ENCODE results near the gene CLCN3.

The CLCN3 gene

GRCh38 chr4:169661761-169662160, 41.4 kb downstream of the CLCN3 start:
- peaks cover 34% of the 10 kb centered on the region for H3K79me2 ChIP-seq (ENCODE audit: insufficient read depth, low read length)
- peaks cover 31% of the 10 kb centered on the region for H3K4me1 ChIP-seq (ENCODE audit: insufficient read depth, low read length, severe bottlenecking)
- H3F3A ChIP-seq (ENCODE audit: insufficient read depth, low read length): no peaks in the 10 kb centered on the region
- H3K27ac ChIP-seq (ENCODE audit: low read depth, low read length, poor library complexity, severe bottlenecking): no peak overlapping the region
- no peak overlapping the region for H3K4me2 ChIP-seq (ENCODE audit: low read length)
- no peaks in the 10 kb centered on the region for H4K20me1 ChIP-seq (ENCODE audit: insufficient read depth, low read length)
- no peaks in the 10 kb centered on the region for H3K9me2 ChIP-seq (ENCODE audit: low read depth, low read length)
- H3K4me3 ChIP-seq (ENCODE audit: low read depth, low read length, poor library complexity, severe bottlenecking): no peak overlapping the region
- H3K36me3 ChIP-seq (ENCODE audit: insufficient read depth, low read length): peaks cover 19% of the 10 kb centered on the region
- no peaks in the 10 kb centered on the region for H3K27me3 ChIP-seq (ENCODE audit: insufficient read depth, low read length)
- TF ChIP-seq EZH2 (IDR thresholded peaks at IDR 0.05; ENCODE audit: borderline replicate concordance, low read length): no peak
- TF ChIP-seq CTCF (IDR thresholded peaks at IDR 0.05; ENCODE audit: low read length): no peak
- H3K9ac ChIP-seq (ENCODE audit: low read length): no peak overlapping the region
- no peak overlapping the region for H2AFZ ChIP-seq (ENCODE audit: low read length)
- no peaks in the 10 kb centered on the region; the same call in 1 of the 2 replicates for H3K9me3 ChIP-seq (ENCODE audit: low read length)

DNA sequence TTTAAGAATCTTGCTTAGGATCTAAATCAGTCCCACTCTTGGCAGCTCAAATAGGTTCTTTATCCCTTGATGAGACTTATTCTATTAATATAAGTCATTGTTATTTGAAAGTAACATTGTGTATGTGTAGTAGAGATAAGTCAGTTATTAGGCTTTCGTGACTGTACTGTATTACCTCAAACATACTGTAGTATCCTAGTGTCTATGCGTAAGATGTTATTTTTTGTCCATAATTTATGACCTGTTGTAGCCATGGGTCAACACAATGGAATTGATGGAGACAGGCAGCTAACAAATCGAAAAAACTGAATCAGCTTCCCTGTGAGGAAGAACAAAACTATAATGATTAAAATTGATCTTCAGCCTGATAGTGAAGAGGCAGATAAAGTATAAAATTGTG, 41.8 kb downstream of the CLCN3 start:
- no peak overlapping the region for H3K4me3 ChIP-seq (ENCODE audit: low read depth, low read length, poor library complexity, severe bottlenecking)
- H3K27me3 ChIP-seq (ENCODE audit: insufficient read depth, low read length): no peaks in the 10 kb centered on the region
- peaks cover 22% of the 10 kb centered on the region for H3K36me3 ChIP-seq (ENCODE audit: insufficient read depth, low read length)
- TF ChIP-seq EZH2 (IDR thresholded peaks at IDR 0.05; ENCODE audit: borderline replicate concordance, low read length): no peak
- no peak for TF ChIP-seq CTCF (IDR thresholded peaks at IDR 0.05; ENCODE audit: low read length)
- no peaks in the 10 kb centered on the region for H3K9me2 ChIP-seq (ENCODE audit: low read depth, low read length)
- no peak overlapping the region for H3K27ac ChIP-seq (ENCODE audit: low read depth, low read length, poor library complexity, severe bottlenecking)
- no peaks in the 10 kb centered on the region; the same call in 1 of the 2 replicates for H3K9me3 ChIP-seq (ENCODE audit: low read length)
- no peak overlapping the region for H3K4me2 ChIP-seq (ENCODE audit: low read length)
- no peak overlapping the region for H2AFZ ChIP-seq (ENCODE audit: low read length)
- no peak overlapping the region for H3K9ac ChIP-seq (ENCODE audit: low read length)
- peaks cover 31% of the 10 kb centered on the region for H3K4me1 ChIP-seq (ENCODE audit: insufficient read depth, low read length, severe bottlenecking)
- no peaks in the 10 kb centered on the region for H3F3A ChIP-seq (ENCODE audit: insufficient read depth, low read length)
- H3K79me2 ChIP-seq (ENCODE audit: insufficient read depth, low read length): peaks cover 30% of the 10 kb centered on the region
- H4K20me1 ChIP-seq (ENCODE audit: insufficient read depth, low read length): no peaks in the 10 kb centered on the region

GRCh38 chr4:169663402-169663801, 43.0 kb downstream of the CLCN3 start:
- no peak overlapping the region for H3K4me2 ChIP-seq (ENCODE audit: low read length)
- H3K9me3 ChIP-seq (ENCODE audit: low read length): no peaks in the 10 kb centered on the region; the same call in 1 of the 2 replicates
- no peaks in the 10 kb centered on the region for H3F3A ChIP-seq (ENCODE audit: insufficient read depth, low read length)

More at GRCh38 chr4:169663402-169663801, 43.0 kb downstream of the CLCN3 start:
- Histone ChIP-seq H4K20me1 (ENCODE audit: insufficient read depth, low read length) (no peaks in the 10 kb centered on the region), H2AFZ (ENCODE audit: low read length) (no peak overlapping the region), H3K4me1 (ENCODE audit: insufficient read depth, low read length, severe bottlenecking) (peaks cover 25% of the 10 kb centered on the region), H3K36me3 (ENCODE audit: insufficient read depth, low read length) (peaks cover 23% of the 10 kb centered on the region), H3K4me3 (ENCODE audit: low read depth, low read length, poor library complexity, severe bottlenecking) (no peak overlapping the region), H3K27me3 (ENCODE audit: insufficient read depth, low read length) (no peaks in the 10 kb centered on the region), H3K79me2 (ENCODE audit: insufficient read depth, low read length) (peaks cover 26% of the 10 kb centered on the region), H3K9ac (ENCODE audit: low read length) (no peak overlapping the region), H3K27ac (ENCODE audit: low read depth, low read length, poor library complexity, severe bottlenecking) (no peak overlapping the region), H3K9me2 (ENCODE audit: low read depth, low read length) (no peaks in the 10 kb centered on the region)
- TF ChIP-seq EZH2 (IDR thresholded peaks at IDR 0.05; ENCODE audit: borderline replicate concordance, low read length) (no peak), CTCF (IDR thresholded peaks at IDR 0.05; ENCODE audit: low read length) (no peak)
